ENCODE results near the gene OPHN1.
"Not testable (repeated sequence)": the region's sequence is repeated elsewhere in the genome, so short reads cannot be mapped to it uniquely, and the experiment has no call there.

Gene OPHN1

DNA sequence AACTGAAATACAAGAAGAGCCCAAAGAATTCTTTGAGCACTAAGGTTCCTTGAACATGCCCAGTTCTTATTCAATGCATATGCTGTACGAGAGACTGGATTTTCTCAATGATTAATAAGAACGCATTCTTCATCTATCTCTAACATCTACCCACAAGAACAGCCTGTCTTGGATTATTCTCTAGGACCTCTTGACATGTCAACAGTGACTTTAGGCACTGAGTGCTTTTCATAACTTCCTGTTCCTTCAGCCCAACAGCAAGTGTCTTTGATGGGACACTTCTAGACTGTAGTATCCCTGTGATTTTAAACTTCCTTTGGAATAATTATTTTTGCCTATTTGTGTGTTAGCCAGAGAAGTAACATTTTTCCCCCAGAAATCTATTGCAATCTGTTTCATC lies 69.3 kb downstream of the OPHN1 start:
- no peak for DNase-seq (ENCODE audit: extremely low read depth in 1 of 2, low read depth in 1 of 2)

DNA sequence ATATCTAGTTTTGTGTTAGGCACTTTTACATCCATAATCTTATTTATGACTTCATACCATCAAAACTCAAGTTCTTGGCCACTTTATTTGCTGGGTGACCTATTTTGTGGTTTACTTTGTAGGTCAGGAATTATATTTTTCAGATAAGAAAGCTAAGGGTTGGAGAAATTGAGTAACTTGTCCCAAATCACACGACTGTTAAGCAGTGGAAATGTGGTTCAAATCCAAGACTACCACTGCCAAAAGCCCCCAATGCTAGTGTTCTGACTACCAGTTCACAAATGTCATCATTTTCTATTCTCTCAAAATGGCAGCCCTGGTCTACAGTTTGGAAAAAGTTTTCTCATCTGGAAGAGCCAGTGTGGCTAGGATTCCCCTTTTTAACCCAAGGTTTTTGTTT lies 74.6 kb downstream of the OPHN1 start:
- DNase-seq (ENCODE audit: extremely low read depth in 1 of 2, low read depth in 1 of 2) = no peak

DNA sequence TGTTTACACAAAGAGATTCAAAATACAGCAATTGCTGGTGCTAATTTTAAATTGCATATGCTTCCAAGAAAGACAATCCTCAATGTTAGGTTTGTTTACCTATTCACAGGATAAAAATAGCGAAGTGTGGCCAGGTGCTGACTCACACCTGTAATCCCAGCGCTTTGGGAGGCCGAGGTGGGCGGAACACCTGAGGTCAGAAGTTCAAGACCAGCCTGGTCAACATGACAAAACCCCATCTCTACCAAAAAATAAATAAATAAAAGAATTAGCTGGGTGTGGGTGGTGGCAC lies 77.7 kb downstream of the OPHN1 start:
- DNase-seq (ENCODE audit: extremely low read depth in 1 of 2, low read depth in 1 of 2) = no peak

DNA sequence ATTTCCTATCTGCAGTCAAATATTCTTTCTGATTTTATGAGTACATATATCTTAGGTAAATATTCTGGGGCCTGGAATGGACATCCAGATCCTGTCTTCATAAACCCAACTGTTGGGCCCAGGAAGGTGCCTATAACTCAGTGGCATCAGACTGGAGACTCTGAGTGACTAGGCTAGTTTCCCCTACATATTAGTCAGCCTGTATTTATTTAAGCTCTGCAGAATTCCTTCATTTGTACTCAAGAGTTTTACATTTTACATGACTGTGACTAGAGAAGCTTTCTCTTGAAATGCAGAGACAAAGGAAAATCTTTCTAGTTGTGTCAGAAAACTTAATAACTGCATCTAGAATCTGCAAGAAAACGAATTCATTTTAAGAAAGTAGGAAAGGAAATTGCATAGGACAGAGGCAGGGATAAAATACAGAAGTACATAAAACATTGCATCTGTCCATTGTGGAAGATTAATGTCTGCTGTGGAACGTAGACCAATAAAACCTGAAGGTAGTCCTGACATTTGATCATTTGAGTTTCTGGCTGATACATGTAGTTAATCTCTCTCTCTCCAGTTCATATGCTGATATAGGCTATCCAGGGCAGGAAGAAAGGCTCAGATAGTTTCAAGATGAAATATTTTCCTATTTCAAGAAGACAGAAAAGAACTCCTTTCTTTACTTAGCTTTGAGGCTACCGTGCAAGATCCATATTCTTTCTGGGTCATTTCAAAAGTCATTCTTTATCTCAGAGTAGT lies 78.2 kb downstream of the OPHN1 start:
- DNase-seq (ENCODE audit: extremely low read depth in 1 of 2, low read depth in 1 of 2) = no peak

DNA sequence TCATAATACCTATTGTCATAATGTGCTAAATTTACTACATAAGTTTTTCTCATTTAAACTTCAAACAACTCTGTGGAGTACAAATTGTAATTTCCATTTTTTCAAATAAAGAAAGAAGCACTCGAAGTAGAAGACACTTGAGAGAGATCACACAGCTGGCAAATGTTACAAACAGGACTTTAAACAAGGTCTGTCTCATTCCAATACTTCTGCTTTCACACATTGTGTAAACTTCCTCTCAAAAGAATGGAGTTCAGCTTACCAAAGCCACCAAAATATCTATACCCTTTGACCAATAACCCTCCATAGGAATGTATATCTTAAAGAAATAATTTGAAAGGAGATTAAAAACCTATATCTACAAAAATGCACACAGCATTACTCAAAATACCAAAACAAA lies 88.3 kb downstream of the OPHN1 start:
- no peak for DNase-seq (ENCODE audit: extremely low read depth in 1 of 2, low read depth in 1 of 2)

DNA sequence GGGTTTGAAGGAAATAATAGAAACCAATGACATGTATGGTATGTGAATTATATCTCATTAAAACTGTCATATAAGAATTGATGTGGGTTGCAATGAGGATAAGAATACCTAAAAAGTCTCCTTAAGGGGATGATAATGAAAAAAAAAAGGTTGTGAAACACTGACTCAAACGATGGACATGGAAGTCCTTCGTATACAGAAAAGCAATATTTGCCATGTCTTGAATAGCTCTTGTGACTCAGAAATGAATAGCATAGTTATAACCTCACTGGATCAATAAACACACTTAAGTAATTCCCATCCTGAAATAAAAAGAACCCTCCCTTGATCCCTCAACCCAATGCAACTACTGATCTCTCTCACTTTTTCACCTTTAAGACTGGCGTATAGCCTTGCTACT lies 89.7 kb downstream of the OPHN1 start:
- DNase-seq (ENCODE audit: extremely low read depth in 1 of 2, low read depth in 1 of 2) = no peak

DNA sequence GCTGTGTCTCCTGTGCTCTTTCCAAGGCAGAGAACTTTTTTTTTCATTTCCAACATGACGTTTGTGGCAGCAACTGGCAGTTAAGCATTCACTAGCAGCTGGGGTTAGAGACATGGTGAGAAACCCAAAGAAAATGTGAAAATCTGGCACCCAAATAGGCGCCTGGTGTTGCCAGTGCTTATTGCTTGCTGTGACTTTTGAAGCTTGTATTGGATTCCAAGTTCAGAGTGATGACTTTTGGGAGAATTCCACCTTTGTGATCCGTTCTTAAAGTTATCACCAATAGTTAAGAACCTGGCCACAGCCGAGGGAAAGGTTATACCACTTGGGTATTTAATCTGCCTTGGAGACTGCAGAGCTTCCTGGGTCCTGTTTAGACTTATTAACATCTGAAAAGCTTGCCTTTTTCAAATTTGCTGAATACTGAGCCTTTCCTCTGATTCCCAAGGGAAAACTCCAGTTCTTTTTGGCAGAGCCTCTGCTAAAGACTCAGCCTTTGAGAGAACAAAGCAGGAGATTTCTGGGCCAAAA lies 101.0 kb downstream of the OPHN1 start:
- DNase-seq (ENCODE audit: extremely low read depth in 1 of 2, low read depth in 1 of 2) = no peak

DNA sequence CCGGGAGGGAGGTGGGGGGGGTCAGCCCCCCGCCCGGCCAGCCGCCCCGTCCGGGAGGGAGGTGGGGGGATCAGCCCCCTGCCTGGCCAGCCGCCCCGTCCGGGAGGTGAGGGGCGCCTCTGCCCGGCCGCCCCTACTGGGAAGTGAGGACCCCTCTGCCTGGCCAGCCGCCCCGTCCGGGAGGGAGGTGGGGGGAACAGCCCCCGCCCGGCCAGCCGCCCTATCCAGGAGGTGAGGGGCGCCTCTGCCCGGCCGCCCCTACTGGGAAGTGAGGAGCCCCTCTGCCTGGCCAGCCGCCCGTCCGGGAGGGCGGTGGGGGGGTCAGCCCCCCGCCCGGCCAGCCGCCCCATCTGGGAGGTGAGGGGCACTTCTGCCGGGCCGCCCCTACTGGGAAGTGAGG lies 106.5 kb downstream of the OPHN1 start:
- not testable (repeated sequence) for DNase-seq (ENCODE audit: extremely low read depth in 1 of 2, low read depth in 1 of 2)

DNA sequence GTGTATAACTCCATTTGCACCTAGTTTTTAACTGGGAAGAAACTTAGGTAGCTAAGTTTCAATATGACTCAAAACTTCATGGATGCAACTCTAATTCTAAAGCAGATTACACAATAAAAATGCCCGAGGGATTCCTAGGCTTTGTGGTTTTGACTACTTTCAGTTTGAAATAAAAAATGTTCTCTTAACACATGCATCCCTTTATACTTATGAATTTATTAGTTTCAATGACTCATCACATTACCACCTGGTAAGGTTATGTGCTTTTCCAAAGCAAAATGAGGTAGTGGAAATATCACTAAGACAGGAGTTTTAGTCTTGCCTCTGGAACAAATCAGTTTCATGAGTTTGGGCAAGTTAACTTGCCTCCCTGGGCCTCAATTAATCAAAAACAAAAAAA lies 125.5 kb downstream of the OPHN1 start:
- no peak for DNase-seq (ENCODE audit: extremely low read depth in 1 of 2, low read depth in 1 of 2)

DNA sequence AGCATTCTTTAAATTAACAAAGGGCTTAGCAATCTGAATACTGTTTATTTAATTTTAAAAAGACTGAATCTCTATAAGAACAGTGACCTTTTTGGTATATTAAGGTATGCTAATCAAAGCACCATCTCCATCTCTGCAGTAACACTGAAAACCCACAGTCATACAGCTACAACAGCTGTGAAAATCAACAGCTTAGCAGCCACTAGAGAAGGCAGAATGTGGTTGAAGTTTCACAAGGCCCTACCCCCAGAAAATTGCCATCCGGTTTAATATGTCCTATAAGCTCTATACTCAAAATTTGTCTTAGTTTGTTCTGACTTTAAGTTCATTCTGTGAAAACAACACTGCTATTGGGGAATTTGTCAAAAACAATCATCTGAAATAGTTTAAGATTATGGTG lies 128.7 kb downstream of the OPHN1 start:
- no peak for DNase-seq (ENCODE audit: extremely low read depth in 1 of 2, low read depth in 1 of 2)

DNA sequence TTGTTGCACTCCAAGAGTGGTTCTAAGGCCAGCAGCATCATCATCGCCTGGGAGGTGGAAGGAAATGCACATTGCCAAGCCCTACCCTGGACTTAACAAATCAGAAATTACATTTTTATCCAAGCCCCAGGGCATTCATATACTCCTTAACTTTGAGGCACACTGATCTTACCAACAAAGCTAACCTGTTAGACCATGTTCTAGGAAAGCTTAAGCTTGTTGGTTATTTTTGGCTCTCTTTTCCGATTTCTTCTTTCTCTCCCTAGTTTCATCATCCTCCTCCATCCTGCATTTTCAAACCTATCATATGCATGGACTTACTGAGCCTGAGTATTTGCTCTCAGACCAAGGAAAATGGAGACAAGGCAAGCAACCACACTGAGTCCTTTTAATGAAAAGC lies 133.4 kb downstream of the OPHN1 start:
- no peak for DNase-seq (ENCODE audit: extremely low read depth in 1 of 2, low read depth in 1 of 2)

DNA sequence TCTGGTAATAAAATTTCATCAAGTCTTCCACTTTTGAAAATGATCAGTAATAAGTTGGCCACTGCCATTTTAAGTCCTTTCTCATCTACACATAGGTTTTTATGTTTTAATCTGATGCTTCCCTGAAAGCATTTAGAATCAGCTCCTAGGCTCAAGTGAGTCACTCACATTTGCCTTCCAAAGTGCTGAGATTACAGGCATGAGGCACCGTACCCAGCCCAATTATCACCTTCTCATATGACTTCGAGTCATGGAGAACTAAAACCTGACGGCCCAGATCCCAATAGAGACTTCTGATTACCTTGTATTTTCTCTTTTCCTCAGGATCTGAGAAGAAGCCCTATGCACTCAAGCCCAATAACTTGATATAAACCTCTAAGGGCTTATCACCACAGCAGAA lies 140.8 kb downstream of the OPHN1 start:
- DNase-seq (ENCODE audit: extremely low read depth in 1 of 2, low read depth in 1 of 2) = no peak

DNA sequence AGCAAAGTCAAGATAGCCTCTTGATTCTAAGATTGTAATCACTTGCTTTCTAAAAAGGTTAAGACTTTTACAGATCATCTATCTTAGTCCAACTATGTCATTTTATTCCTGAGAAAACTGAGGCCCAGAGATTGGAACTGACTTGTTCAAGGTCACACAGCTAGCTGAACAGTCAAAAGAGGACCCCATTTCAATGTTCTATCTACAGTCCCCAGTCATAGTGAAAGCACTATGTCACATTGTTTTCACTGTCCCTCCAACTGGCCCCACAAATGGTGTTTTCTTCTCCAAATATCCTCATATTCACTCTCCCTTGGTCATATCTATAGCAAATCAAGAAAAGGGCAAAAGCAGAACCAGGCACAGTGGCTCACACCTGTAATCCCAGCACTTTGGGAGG lies 145.2 kb downstream of the OPHN1 start:
- no peak for DNase-seq (ENCODE audit: extremely low read depth in 1 of 2, low read depth in 1 of 2)

DNA sequence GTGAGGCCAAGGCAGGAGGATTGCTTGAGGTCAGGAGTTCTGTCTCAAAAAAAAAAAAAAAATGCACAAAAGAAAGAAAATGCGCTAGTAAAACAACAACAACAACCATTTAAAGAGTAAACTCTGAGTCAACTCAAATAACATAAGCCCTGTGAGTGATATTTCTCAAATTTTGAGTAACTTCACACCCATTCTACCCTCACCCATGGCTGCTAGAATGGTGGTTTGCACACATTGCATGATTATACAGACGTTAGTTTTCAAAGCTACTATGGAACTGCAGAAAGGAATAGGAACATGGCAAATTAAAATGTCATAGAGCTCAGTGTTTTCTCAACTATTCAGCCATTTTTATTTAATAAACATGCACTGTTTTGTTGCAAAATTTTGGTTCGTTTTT lies 145.9 kb downstream of the OPHN1 start:
- no peak for DNase-seq (ENCODE audit: extremely low read depth in 1 of 2, low read depth in 1 of 2)

DNA sequence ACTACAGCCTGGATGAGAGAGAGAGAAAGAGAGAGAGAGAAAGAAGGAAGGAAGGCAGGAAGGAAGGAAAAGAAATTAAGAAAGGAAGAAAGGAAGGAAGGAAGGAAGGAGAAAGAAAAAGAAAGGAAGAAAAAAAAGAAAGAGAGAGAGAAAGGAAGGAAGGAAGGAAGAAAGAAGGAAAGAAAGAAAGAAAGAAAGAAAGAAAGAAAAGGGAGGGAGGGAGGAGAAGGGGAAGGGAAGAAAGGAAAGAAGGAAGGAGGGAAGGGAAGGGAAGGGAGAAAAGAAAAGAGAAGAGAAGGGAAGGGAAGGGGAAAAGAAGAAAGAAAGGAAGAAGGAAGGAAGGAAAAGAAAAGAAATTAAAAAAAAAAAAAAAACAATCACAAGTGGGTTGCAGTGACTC lies 146.3 kb downstream of the OPHN1 start:
- DNase-seq (ENCODE audit: extremely low read depth in 1 of 2, low read depth in 1 of 2) = no peak

DNA sequence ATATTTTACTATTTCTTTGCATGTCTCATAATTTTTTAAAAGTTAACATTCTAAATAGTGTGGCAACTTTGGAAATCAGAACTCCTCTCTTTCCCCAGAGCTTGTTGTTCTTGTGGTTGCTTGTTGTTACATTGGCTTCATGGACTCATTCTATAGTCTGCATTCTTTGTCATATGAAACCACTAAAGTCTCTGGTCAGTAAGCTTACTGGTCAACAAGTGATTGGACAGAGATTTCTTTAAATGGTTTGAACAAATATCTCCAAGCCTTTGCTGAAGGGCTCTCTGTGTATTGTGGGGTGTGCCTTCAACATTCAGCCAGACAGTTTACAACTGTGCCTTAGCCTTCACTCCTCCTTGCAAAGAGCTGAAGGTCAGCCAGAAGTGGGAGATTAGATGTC lies 147.2 kb downstream of the OPHN1 start:
- no peak for DNase-seq (ENCODE audit: extremely low read depth in 1 of 2, low read depth in 1 of 2)

DNA sequence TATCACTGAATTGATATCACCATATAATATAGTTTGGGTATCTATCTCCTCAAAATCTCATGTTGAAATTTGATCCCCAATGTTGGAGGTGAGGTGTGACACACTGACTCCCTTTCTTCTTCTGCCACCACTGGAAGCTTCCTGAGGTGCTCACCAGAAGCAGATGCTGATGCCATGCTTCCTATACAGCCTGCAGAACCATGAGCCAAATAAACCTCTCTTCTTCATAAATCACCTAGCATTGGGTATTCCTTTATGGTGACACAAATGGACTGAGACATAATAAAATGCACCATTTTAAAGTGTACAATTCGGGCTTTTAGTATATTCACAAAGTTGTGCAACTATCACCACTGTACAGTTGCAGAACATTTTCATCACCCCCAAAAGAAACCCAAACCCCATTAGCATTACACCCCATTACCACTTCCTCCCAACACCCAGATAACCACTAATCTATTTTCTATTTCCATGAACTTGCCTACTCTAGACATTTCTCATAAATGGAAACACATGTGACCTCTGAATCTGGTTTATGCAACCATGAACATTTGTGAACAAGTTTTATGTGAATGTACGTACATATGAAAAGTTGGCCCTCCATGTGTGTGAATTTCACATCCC lies 148.9 kb downstream of the OPHN1 start:
- no peak for DNase-seq (ENCODE audit: extremely low read depth in 1 of 2, low read depth in 1 of 2)

DNA sequence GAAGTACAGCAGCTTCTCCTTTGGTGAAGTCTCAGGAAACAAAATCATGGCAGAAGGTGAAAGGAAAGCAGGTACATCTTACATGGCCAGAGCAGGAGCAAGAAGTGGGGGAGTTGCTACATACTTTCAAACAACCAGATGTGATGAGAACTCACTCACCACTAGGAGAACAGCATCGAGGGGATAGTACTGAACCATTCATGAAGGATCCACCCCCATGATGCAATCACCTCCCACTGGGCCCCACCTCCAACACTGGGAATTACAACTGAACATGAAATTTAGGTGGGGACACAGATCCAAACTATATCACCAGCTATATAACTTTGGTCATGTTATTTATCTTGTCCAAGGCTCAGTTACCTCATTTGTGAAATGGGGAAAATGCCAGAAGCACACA lies 159.4 kb downstream of the OPHN1 start:
- no peak for DNase-seq (ENCODE audit: extremely low read depth in 1 of 2, low read depth in 1 of 2)

DNA sequence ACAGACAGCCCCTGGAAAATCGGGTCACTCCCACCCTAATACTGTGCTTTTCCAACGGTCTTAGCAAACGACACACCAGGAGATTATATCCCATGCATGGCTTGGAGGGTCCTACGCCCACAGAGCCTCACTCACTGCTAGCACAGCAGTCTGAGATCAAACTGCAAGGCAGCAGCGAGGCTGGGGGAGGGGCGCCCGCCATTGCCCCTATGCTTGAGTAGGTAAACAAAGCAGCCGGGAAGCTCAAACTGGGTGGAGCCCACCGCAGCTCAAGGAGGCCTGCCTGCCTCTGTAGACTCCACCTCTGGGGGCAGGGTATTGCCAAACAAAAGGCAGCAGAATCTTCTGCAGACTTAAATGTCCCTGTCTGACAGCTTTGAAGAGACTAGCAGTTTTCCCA lies 168.5 kb downstream of the OPHN1 start:
- not testable (repeated sequence) for DNase-seq (ENCODE audit: extremely low read depth in 1 of 2, low read depth in 1 of 2)

DNA sequence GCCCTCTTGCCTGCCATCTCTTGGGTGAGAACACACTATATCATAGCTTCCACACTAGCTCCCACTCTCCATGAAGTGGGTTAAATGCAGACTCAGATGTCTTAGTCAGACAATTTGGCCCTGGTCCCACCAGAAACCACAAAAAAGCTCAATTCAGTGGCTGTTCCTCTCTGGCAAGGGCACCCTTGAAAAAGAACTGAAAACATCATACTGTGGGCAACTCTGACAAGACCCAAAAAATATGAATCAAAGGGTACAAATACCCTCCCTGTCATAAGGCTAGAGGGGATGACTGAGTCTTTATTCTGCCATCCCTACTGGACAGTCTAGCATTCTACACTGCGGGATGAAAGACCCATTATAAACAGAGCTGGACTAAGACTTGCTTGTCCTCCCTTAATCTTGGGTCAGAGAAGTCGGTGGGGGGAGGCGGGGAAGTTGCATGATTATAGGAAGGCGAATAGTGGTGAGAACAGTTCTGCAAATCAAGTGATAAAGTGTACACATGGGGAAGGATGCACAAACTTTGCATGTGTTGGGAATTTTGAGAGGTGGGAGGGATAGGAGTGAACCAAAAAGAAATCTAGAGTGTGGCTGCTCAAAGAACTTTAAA lies 172.1 kb downstream of the OPHN1 start:
- no peak for DNase-seq (ENCODE audit: extremely low read depth in 1 of 2, low read depth in 1 of 2)

DNA sequence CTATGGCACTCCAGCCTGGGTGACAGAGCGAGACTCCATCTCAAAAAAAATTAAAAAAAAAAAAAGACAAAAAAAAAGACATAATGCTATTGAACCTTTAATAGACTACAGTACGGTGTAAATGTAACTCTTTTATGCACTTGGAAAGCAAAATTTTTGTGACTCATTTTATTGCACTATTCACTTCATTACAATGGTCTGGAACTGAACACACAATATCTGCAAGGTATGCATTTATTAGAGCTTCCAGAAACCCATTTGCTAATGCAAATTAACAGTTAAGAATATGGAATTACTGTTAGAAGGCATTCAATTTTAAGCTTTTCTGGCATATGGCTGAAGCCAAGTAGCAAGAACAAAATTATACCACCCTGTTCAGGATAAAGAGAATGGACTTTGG lies 176.3 kb downstream of the OPHN1 start:
- DNase-seq (ENCODE audit: extremely low read depth in 1 of 2, low read depth in 1 of 2) = no peak
